Measurements from ENCODE around the gene ZNF543.

The ZNF543 gene

DNA sequence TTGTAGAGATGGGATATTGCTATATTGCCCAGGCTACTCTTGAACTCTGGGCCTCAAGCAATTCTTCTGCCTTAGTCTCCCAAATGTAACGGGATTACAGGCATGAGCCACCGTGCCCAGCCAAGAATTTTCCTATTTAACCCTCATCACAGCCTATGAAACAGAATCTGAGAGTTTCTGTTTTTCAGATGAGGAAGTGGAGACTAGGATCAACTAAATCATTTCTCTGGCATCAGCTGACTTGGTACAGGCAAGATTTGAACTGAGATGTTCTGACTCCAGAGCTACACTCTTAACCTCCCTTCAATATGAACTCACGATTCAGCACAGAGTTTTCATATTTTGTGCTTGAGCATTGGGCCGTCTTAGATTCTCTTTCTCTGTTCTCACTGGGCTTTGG lies 31.9 kb upstream of the ZNF543 start:
- Histone ChIP-seq H3K4me2 (ENCODE audit: low read depth, low read length) (no peak overlapping the region), H3K36me3 (replicated peaks; ENCODE audit: insufficient read depth, low read length) (peaks cover 81% of the 10 kb centered on the region), H3K4me3 (ENCODE audit: low read length) (no peak overlapping the region), H4K20me1 (ENCODE audit: insufficient read depth, low read length) (no peaks in the 10 kb centered on the region; the same call in 1 of the 2 replicates), H3F3A (ENCODE audit: insufficient read depth, low read length) (peaks cover 7% of the 10 kb centered on the region), H2AFZ (ENCODE audit: low read length) (no peak overlapping the region), H3K4me1 (ENCODE audit: low read length) (peaks cover 9% of the 10 kb centered on the region), H3K9ac (ENCODE audit: low read length) (no peak overlapping the region), H3K27ac (ENCODE audit: low read length) (no peak overlapping the region), H3K79me2 (ENCODE audit: low read length) (peaks cover 100% of the 10 kb centered on the region), H3K9me3 (replicated peaks; ENCODE audit: insufficient read depth, low read length) (no peaks in the 10 kb centered on the region), H3K27me3 (replicated peaks; ENCODE audit: insufficient read depth, low read length) (no peaks in the 10 kb centered on the region), H3K9me2 (replicated peaks; ENCODE audit: insufficient read depth, low read length) (no peaks in the 10 kb centered on the region)
- no peak for DNase-seq
- TF ChIP-seq, protein P1, sequence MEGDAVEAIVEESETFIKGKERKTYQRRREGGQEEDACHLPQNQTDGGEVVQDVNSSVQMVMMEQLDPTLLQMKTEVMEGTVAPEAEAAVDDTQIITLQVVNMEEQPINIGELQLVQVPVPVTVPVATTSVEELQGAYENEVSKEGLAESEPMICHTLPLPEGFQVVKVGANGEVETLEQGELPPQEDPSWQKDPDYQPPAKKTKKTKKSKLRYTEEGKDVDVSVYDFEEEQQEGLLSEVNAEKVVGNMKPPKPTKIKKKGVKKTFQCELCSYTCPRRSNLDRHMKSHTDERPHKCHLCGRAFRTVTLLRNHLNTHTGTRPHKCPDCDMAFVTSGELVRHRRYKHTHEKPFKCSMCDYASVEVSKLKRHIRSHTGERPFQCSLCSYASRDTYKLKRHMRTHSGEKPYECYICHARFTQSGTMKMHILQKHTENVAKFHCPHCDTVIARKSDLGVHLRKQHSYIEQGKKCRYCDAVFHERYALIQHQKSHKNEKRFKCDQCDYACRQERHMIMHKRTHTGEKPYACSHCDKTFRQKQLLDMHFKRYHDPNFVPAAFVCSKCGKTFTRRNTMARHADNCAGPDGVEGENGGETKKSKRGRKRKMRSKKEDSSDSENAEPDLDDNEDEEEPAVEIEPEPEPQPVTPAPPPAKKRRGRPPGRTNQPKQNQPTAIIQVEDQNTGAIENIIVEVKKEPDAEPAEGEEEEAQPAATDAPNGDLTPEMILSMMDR (IDR thresholded peaks at IDR 0.05; ENCODE audit: low read length) = no peak
- TF ChIP-seq EZH2phosphoT487 (IDR thresholded peaks at IDR 0.05; ENCODE audit: low read length) (no peak), EZH2 (optimal IDR thresholded peaks at IDR 0.05; ENCODE audit: low read depth, low read length) (no peak)

DNA sequence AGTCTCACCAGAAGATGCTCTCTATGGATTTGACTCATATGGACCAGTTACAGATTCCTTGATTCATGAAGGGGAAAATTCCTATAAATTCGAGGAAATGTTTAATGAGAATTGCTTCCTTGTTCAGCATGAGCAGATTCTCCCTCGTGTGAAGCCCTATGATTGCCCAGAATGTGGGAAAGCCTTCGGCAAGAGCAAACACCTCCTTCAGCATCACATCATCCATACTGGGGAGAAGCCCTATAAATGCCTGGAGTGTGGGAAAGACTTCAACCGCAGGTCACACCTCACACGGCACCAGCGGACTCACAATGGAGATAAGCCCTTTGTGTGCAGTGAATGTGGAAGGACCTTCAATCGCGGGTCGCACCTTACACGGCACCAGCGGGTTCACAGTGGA lies 29.3 kb upstream of the ZNF543 start:
- Histone ChIP-seq H3K4me3 (ENCODE audit: low read length) (no peak overlapping the region), H4K20me1 (ENCODE audit: insufficient read depth, low read length) (no peaks in the 10 kb centered on the region), H3F3A (ENCODE audit: insufficient read depth, low read length) (no peaks in the 10 kb centered on the region), H3K27me3 (replicated peaks; ENCODE audit: insufficient read depth, low read length) (no peaks in the 10 kb centered on the region), H3K9me2 (replicated peaks; ENCODE audit: insufficient read depth, low read length) (no peaks in the 10 kb centered on the region), H3K9ac (ENCODE audit: low read length) (no peak overlapping the region), H3K79me2 (ENCODE audit: low read length) (peaks cover 99% of the 10 kb centered on the region), H3K4me1 (ENCODE audit: low read length) (no peaks in the 10 kb centered on the region), H3K36me3 (replicated peaks; ENCODE audit: insufficient read depth, low read length) (peaks cover 81% of the 10 kb centered on the region), H2AFZ (ENCODE audit: low read length) (no peak overlapping the region), H3K27ac (ENCODE audit: low read length) (no peak overlapping the region), H3K4me2 (ENCODE audit: low read depth, low read length) (no peak overlapping the region), H3K9me3 (replicated peaks; ENCODE audit: insufficient read depth, low read length) (no peaks in the 10 kb centered on the region)
- DNase-seq = no peak
- TF ChIP-seq EZH2phosphoT487 (IDR thresholded peaks at IDR 0.05; ENCODE audit: low read length) (no peak), EZH2 (optimal IDR thresholded peaks at IDR 0.05; ENCODE audit: low read depth, low read length) (no peak)
- TF ChIP-seq, protein P1 (IDR thresholded peaks at IDR 0.05; ENCODE audit: low read length) = no peak

DNA sequence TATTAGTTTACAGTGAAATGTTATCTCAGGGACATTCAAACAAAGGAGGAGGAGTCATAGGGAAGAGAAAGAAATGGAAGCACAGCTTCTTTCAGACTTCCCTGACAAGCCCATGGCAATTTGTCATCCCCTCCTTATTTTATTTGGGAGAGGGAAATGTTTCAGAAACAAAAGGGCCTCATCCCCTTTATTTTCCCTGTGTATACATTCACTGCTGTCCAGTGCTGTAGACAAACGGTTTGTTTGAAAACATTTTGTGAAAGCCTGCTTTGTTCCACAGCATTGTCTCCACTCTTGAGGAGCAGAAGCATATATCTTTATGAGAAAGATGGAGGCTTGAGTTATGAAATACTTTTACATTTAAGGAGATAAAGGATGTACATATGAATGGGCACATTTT lies 27.7 kb upstream of the ZNF543 start:
- Histone ChIP-seq H3K4me1 (ENCODE audit: low read length) (no peaks in the 10 kb centered on the region), H3K4me3 (ENCODE audit: low read length) (no peak overlapping the region)

More for the DNA sequence above, 27.7 kb upstream of the ZNF543 start:
- H4K20me1 ChIP-seq (ENCODE audit: insufficient read depth, low read length) = no peaks in the 10 kb centered on the region
- H2AFZ ChIP-seq (ENCODE audit: low read length) = no peak overlapping the region
- no peaks in the 10 kb centered on the region for H3K9me3 ChIP-seq (replicated peaks; ENCODE audit: insufficient read depth, low read length)
- TF ChIP-seq EZH2phosphoT487 (IDR thresholded peaks at IDR 0.05; ENCODE audit: low read length) (no peak), EZH2 (optimal IDR thresholded peaks at IDR 0.05; ENCODE audit: low read depth, low read length) (no peak)
- TF ChIP-seq, protein P1 (IDR thresholded peaks at IDR 0.05; ENCODE audit: low read length) = no peak
- no peak overlapping the region for H3K27ac ChIP-seq (ENCODE audit: low read length)
- H3K9me2 ChIP-seq (replicated peaks; ENCODE audit: insufficient read depth, low read length) = no peaks in the 10 kb centered on the region
- H3K36me3 ChIP-seq (replicated peaks; ENCODE audit: insufficient read depth, low read length) = peaks cover 67% of the 10 kb centered on the region
- DNase-seq = no peak
- H3K27me3 ChIP-seq (replicated peaks; ENCODE audit: insufficient read depth, low read length) = no peaks in the 10 kb centered on the region
- H3K9ac ChIP-seq (ENCODE audit: low read length) = no peak overlapping the region
- H3K4me2 ChIP-seq (ENCODE audit: low read depth, low read length) = no peak overlapping the region
- H3F3A ChIP-seq (ENCODE audit: insufficient read depth, low read length) = no peaks in the 10 kb centered on the region
- H3K79me2 ChIP-seq (ENCODE audit: low read length) = peaks cover 98% of the 10 kb centered on the region

Data from MM.1S (cell line).